HepG2 (cell line): ENCODE data around the gene POLR2B. TPM values are rescaled to one million over a fixed set of nuclear protein-coding genes. Genes with fewer than 3 reads are reported as not detected.

Source experiments
- AKAP8 ChIP-seq: sonication (generic); formaldehyde crosslinking; IDR thresholded peaks from 2 replicates; pipeline ENCODE4 v1.5.1; 2020; ENCODE audit warnings: mild to moderate bottlenecking, missing genetic modification reagents
- ATF6 ChIP-seq: sonication (generic); formaldehyde crosslinking; conservative IDR thresholded peaks from 2 replicates; pipeline ENCODE4 v1.4.0; 2020; ENCODE audit warnings: missing genetic modification reagents
- CHD4 ChIP-seq: fragments of 200-600 bp; sonication (generic); IDR thresholded peaks from 2 replicates; pipeline ENCODE4 v1.7.0; 2017; ENCODE audit warnings: mild to moderate bottlenecking, low read length, borderline replicate concordance
- GPBP1L1 ChIP-seq: sonication (generic); formaldehyde crosslinking; IDR thresholded peaks from 2 replicates; pipeline ENCODE4 v1.5.0; 2020; ENCODE audit warnings: mild to moderate bottlenecking, missing genetic modification reagents
- HIC2 ChIP-seq: sonication (generic); formaldehyde crosslinking; IDR thresholded peaks from 2 replicates; pipeline ENCODE4 v1.9.0; 2022; ENCODE audit warnings: low read depth, missing genetic modification reagents
- MEIS1 ChIP-seq: sonication (generic); formaldehyde crosslinking; IDR thresholded peaks from 2 replicates; pipeline ENCODE4 v1.9.0; 2021; ENCODE audit warnings: mild to moderate bottlenecking, missing genetic modification reagents, moderate library complexity, borderline replicate concordance
- MEIS2 ChIP-seq: sonication (generic); formaldehyde crosslinking; IDR thresholded peaks from 2 replicates; pipeline ENCODE4 v1.9.0; 2021; ENCODE audit warnings: mild to moderate bottlenecking, missing genetic modification reagents
- NFIC ChIP-seq: IDR thresholded peaks from 2 replicates; pipeline ENCODE4 v1.6.1; 2012; ENCODE audit warnings: mild to moderate bottlenecking, low read length, inconsistent platforms
- NFRKB ChIP-seq: fragments of 450-650 bp; IDR thresholded peaks from 2 replicates; pipeline ENCODE4 v1.6.1; 2017
- PHB2 ChIP-seq: fragments of 450-650 bp; IDR thresholded peaks from 2 replicates; pipeline ENCODE4 v1.6.1; 2018; ENCODE audit not compliant: partially characterized antibody
- POGZ ChIP-seq: sonication (generic); formaldehyde crosslinking; IDR thresholded peaks from 2 replicates; pipeline ENCODE4 v1.4.0; 2020; ENCODE audit warnings: mild to moderate bottlenecking, missing genetic modification reagents
- RAD51 ChIP-seq: fragments of 450-650 bp; IDR thresholded peaks from 2 replicates; pipeline ENCODE4 v1.6.1; 2016; ENCODE audit warnings: borderline replicate concordance
- RFXANK ChIP-seq: IDR thresholded peaks from 2 replicates; pipeline ENCODE4 v1.6.1; 2016
- YY1 ChIP-seq: IDR thresholded peaks from 2 replicates; pipeline ENCODE4 v1.6.1; 2011; ENCODE audit warnings: low read length, low read depth, moderate library complexity, mild to moderate bottlenecking; ENCODE audit not compliant: insufficient read depth, insufficient replicate concordance
- ZFAT ChIP-seq: sonication (generic); formaldehyde crosslinking; conservative IDR thresholded peaks from 2 replicates; pipeline ENCODE4 v1.8.1; 2023; ENCODE audit warnings: missing genetic modification reagents, inconsistent platforms
- ZNF260 ChIP-seq: sonication (generic); formaldehyde crosslinking; IDR thresholded peaks from 2 replicates; pipeline ENCODE4 v1.4.0; 2020; ENCODE audit warnings: missing genetic modification reagents, low read depth, mild to moderate bottlenecking, borderline replicate concordance
- ZNF275 ChIP-seq: sonication (generic); formaldehyde crosslinking; IDR thresholded peaks from 2 replicates; pipeline ENCODE4 v1.8.0; 2022; ENCODE audit warnings: missing genetic modification reagents, mild to moderate bottlenecking, inconsistent platforms, borderline replicate concordance
- ZNF441 ChIP-seq: sonication (generic); formaldehyde crosslinking; IDR thresholded peaks from 2 replicates; pipeline ENCODE4 v1.7.0; 2021; ENCODE audit warnings: missing genetic modification reagents, borderline replicate concordance
- ZNF460 ChIP-seq: sonication (generic); formaldehyde crosslinking; IDR thresholded peaks from 2 replicates; pipeline ENCODE4 v1.5.1; 2020; ENCODE audit warnings: missing genetic modification reagents, mild to moderate bottlenecking, borderline replicate concordance
- ZNF570 ChIP-seq: sonication (generic); formaldehyde crosslinking; IDR thresholded peaks from 2 replicates; pipeline ENCODE4 v1.4.0; 2020; ENCODE audit warnings: mild to moderate bottlenecking, missing genetic modification reagents, borderline replicate concordance
- ZNF614 ChIP-seq: IDR thresholded peaks from 2 replicates; pipeline ENCODE4 v1.6.1; 2018; ENCODE audit warnings: missing biosample characterization, missing genetic modification reagents, inconsistent platforms, borderline replicate concordance
- ZNF678 ChIP-seq: sonication (generic); formaldehyde crosslinking; IDR thresholded peaks from 2 replicates; pipeline ENCODE4 v1.4.0; 2020; ENCODE audit warnings: mild to moderate bottlenecking, missing genetic modification reagents
- ZNF784 ChIP-seq: sonication (generic); formaldehyde crosslinking; IDR thresholded peaks from 2 replicates; pipeline ENCODE4 v1.5.1; 2020; ENCODE audit warnings: missing genetic modification reagents, mild to moderate bottlenecking, borderline replicate concordance
- ZSCAN22 ChIP-seq: sonication (generic); formaldehyde crosslinking; IDR thresholded peaks from 2 replicates; pipeline ENCODE4 v1.4.0; 2020; ENCODE audit warnings: mild to moderate bottlenecking, missing genetic modification reagents
- polyA plus RNA-seq, 8 experiments: library from polyadenylated mRNA; depleted of rRNA in 3 of 8; stranded (reverse) in 7 of 8; unstranded in 1 of 8; fragments of >200 nt; fragmentation: Illumina TruSeq in 4 of 8; extraction: Trizol in 4 of 8; gene quantifications; 2 replicates each; pipeline versions ENCODE4 v1.2.1 to v1.2.3, GENCODE V29; 2011 to 2016; ENCODE audit warnings: low read depth in 4 of 8, missing spikeins in 1 of 8, mixed read lengths in 1 of 8; ENCODE audit not compliant: insufficient read depth in 1 of 8
- total RNA-seq, 5 experiments: library from RNA; depleted of rRNA; stranded (reverse); fragments of >200 nt; fragmentation: Illumina TruSeq; extraction: Trizol; gene quantifications; 2 replicates each; pipeline ENCODE4 v1.2.3, GENCODE V29; 2016; ENCODE audit warnings: low read depth in 1 of 5

The POLR2B gene
- total and polyA plus RNA-seq, 2 of the 13 experiments (the other 11 are each of a cell fraction or from before 2014, with no cell fraction given) = 70.6 to 116 TPM

- no peak for TF ChIP-seq GPBP1L1 (CRISPR knock-in tag)
- TF ChIP-seq NFRKB = no peak
- TF ChIP-seq RAD51 = no peak
- no peak for TF ChIP-seq ZFAT (CRISPR knock-in tag)
- no peak for TF ChIP-seq ATF6 (CRISPR knock-in tag)
- peak; percentile 44; the same call in 1 of the 2 replicates for TF ChIP-seq ZNF784 (CRISPR knock-in tag)
- TF ChIP-seq ZNF260 (CRISPR knock-in tag) = no peak
- TF ChIP-seq PHB2 = no peak
- no peak for TF ChIP-seq ZNF275
- 0 out of 2 replicates have a peak, but pooled peaks have one; percentile 56 for TF ChIP-seq CHD4
- TF ChIP-seq ZNF460 = peak; percentile 92; the same call in 1 of the 2 replicates
- TF ChIP-seq ZNF570 (CRISPR knock-in tag) = no peak
- peak; percentile 61; the same call in 1 of the 2 replicates for TF ChIP-seq POGZ (CRISPR knock-in tag)
- 0 out of 2 replicates have a peak, but pooled peaks have one; percentile 25 for TF ChIP-seq ZNF614
- no peak for TF ChIP-seq ZNF441 (CRISPR knock-in tag)
- TF ChIP-seq AKAP8 (CRISPR knock-in tag) = 0 out of 2 replicates have a peak, but pooled peaks have one; percentile 35
- no peak for TF ChIP-seq NFIC
- TF ChIP-seq YY1 = peak; percentile 28
- TF ChIP-seq HIC2 (CRISPR knock-in tag) = no peak
- no peak for TF ChIP-seq ZNF678 (CRISPR knock-in tag)
- no peak for TF ChIP-seq MEIS1 (CRISPR knock-in tag)
- no peak for TF ChIP-seq ZSCAN22 (CRISPR knock-in tag)
- no peak for TF ChIP-seq RFXANK (CRISPR knock-in tag)
- no peak for TF ChIP-seq MEIS2 (CRISPR knock-in tag)
Measured at GRCh38 chr4:56977321-56978012, 1.2 kb upstream of the POLR2B start, which contains the start of gene NOA1 (continued).
